Transverse colon (tissue), 4 donors: Measurements from ENCODE around the gene TOP2A.

Source experiments
- EP300 ChIP-seq: sonication (generic); formaldehyde crosslinking; IDR thresholded peaks from one replicate; pipeline ENCODE4 v1.6.1; 2017; ENCODE audit warnings: antibody characterized with exemption, low read depth
- POLR2A ChIP-seq: fragments of 450-650 bp; IDR thresholded peaks from one replicate; pipeline ENCODE4 v1.6.1; 2016; ENCODE audit warnings: antibody characterized with exemption, mild to moderate bottlenecking, moderate library complexity
- POLR2AphosphoS5 ChIP-seq, 3 donors: sonication (generic); formaldehyde crosslinking; IDR thresholded peaks; one replicate each; pipeline ENCODE4 v1.6.1; 2016; ENCODE audit warnings: antibody characterized with exemption in 3 of 3
- TF ChIP-seq, protein P1 (sequence below), 5 experiments: fragments of 200-600 bp in 3 of 5; fragments of 450-650 bp in 2 of 5; sonication (generic) in 3 of 5; IDR thresholded peaks; 1 replicate in 2 of 5; 2 replicates in 3 of 5; pipeline ENCODE4 v1.5.1; 2016 to 2017; ENCODE audit warnings: antibody characterized with exemption in 5 of 5, inconsistent platforms in 3 of 5, mild to moderate bottlenecking in 2 of 5, moderate library complexity in 1 of 5

DNA sequence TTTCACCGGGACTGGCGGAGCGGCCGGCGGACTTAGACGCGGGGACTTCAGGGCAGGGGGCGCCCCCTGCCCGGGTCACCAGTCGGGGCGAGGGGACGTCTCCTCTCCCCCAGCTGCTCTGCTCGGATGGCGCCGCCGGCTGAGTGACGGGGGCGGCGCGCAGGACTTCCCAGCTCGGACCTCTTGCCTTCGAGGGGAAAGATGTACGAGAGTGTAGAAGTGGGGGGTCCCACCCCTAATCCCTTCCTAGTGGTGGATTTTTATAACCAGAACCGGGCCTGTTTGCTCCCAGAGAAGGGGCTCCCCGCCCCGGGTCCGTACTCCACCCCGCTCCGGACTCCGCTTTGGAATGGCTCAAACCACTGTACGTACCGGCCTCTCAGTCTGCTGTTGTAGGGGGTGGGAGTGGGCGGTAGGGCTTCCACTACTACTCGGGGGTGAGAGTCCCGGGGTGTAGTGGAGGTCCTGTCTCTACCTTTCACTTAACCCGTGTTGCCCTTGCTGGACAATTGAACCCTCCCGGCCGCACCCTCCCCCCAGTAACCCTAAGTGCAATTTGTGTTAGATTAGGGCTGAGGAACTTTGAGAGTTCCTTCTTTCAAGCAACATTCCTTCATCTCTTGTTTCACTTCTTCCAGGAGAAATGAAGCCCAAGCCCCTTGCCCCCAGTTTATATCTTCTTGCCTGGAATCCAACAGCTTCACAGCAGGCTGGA is 75.0 kb downstream of the TOP2A start:
- TF ChIP-seq POLR2AphosphoS5 (IDR thresholded peaks at IDR 0.05) (no peak), POLR2A (no peak), EP300 (no peak)
- TF ChIP-seq, protein P1, sequence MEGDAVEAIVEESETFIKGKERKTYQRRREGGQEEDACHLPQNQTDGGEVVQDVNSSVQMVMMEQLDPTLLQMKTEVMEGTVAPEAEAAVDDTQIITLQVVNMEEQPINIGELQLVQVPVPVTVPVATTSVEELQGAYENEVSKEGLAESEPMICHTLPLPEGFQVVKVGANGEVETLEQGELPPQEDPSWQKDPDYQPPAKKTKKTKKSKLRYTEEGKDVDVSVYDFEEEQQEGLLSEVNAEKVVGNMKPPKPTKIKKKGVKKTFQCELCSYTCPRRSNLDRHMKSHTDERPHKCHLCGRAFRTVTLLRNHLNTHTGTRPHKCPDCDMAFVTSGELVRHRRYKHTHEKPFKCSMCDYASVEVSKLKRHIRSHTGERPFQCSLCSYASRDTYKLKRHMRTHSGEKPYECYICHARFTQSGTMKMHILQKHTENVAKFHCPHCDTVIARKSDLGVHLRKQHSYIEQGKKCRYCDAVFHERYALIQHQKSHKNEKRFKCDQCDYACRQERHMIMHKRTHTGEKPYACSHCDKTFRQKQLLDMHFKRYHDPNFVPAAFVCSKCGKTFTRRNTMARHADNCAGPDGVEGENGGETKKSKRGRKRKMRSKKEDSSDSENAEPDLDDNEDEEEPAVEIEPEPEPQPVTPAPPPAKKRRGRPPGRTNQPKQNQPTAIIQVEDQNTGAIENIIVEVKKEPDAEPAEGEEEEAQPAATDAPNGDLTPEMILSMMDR (IDR thresholded peaks at IDR 0.05), result peak in 1 of 5 experiments; percentile 14
